ENCODE measurements around the gene GNAZ.

The GNAZ gene

GRCh38 chr22:23157560-23158515, 87.5 kb downstream of the GNAZ start:
- no peak for DNase-seq

DNA sequence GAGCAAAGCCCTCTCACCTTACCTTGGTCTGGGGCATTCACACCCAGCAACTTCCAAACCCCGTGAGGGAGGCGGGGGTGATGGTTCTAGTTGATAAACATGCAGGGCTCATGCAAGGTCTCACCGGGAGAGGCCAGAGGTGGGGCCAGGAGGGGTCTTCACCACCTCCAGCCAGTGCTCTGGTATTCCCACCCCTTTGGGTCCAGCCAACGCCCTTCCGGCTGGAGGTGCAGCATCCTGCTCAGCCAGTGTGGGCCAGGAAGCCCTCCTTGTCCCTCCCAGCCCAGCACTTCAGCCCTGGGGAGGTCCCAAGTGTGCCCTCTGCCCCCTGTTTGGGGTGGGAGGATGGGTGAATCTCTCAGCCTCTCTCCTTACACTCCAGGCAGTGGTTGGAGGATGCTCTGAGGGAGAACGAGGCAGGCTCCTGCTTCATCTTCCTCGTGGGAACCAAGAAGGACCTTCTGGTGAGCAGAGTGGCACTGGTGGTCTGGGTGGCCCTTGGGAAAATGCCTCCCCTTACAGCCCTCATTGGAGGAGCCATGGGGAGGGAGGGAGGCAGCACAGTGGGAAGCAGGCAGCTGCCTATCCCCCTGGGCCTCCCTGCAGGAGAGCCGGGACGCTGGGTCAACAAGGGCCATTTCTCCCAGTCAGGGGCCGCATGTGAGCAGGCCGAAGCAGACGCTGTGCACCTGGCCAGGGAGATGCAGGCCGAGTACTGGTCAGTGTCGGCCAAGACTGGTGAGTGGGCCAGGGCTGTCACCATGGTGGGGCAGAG, 88.4 kb downstream of the GNAZ start:
- DNase-seq = no peak

DNA sequence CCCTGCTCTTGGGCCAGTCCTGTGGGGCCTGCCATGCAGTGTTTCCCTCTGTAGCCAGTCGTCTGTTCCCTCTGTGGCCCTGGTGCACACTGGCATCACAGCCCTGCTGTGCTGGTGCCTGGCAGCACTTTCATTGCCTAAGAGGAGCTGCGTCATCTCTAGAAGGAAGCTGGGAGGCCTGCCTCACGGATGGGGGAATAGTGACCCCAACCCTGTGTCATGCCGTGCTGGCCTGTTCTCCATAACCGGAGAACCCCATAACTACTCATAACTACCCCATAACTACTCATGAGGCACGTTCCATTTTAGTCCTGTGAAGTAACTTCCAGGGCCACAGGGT, 88.9 kb downstream of the GNAZ start:
- peak in 1 of 4 experiments; percentile 31 for DNase-seq

DNA sequence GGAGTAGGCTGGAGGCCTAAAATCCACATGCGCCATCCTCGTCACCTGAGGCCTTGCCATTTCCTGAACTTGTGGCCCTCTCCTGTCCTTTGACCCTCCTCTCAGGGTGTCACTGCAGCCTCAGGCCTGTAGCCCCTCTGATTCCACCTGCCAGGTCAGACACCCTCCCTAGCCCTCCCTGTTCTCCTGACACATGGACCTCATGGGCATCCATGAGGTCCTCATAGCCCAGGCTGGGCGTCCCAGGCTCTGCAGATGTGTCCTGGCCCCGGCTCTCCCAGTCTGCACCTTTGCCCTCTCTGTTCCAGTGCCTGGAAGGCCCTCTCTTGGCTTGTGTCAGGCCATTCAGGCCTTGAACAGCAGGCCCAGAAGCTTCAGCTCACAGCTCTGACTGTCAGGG, 90.7 kb downstream of the GNAZ start:
- no peak for DNase-seq

GRCh38 chr22:23161574-23161973, 91.3 kb downstream of the GNAZ start:
- DNase-seq = no peak

GRCh38 chr22:23163665-23164064, 93.3 kb downstream of the GNAZ start:
- no peak for DNase-seq

- no peak for DNase-seq
Measured at GRCh38 chr22:23164091-23164490, 93.8 kb downstream of the GNAZ start.

- no peak for DNase-seq
Measured at GRCh38 chr22:23166042-23166831, 95.9 kb downstream of the GNAZ start.

- no peak for DNase-seq
Measured at GRCh38 chr22:23166841-23167616, 96.7 kb downstream of the GNAZ start.

GRCh38 chr22:23168391-23169042, 98.2 kb downstream of the GNAZ start:
- DNase-seq = no peak

- no peak for DNase-seq
Measured at GRCh38 chr22:23169043-23169406, 98.7 kb downstream of the GNAZ start.

All from suppressor macrophage (primary cell).